Mucosa of stomach (tissue), 1 donor: ENCODE results near the gene LDAF1.
A peak's percentile ranks its signal among the peaks of the same experiment; 100 is the strongest.
"Not testable (repeated sequence)": the region's sequence is repeated elsewhere in the genome, so short reads cannot be mapped to it uniquely, and the experiment has no call there.

ENCODE experiments used
- H3K27me3 ChIP-seq: one replicate; pipeline ENCODE4 v1.7.0; 2013; ENCODE audit warnings: mild to moderate bottlenecking, low read length; ENCODE audit not compliant: control insufficient read depth, insufficient read depth
- H3K36me3 ChIP-seq: one replicate; pipeline ENCODE4 v1.7.0; 2013; ENCODE audit warnings: low read length; ENCODE audit not compliant: control insufficient read depth, insufficient read depth
- H3K4me1 ChIP-seq: one replicate; pipeline ENCODE4 v1.7.0; 2013; ENCODE audit warnings: mild to moderate bottlenecking, low read length; ENCODE audit not compliant: control insufficient read depth, insufficient read depth
- H3K4me3 ChIP-seq: one replicate; pipeline ENCODE4 v1.7.0; 2013; ENCODE audit warnings: low read length
- H3K9ac ChIP-seq: one replicate; pipeline ENCODE4 v1.7.0; 2013; ENCODE audit warnings: mild to moderate bottlenecking, low read length, moderate library complexity
- H3K9me3 ChIP-seq: one replicate; pipeline ENCODE4 v1.7.0; 2013; ENCODE audit warnings: mild to moderate bottlenecking, low read length, moderate library complexity; ENCODE audit not compliant: control insufficient read depth
- donor health status: Pancreatic carcinoma.

The LDAF1 gene

DNA sequence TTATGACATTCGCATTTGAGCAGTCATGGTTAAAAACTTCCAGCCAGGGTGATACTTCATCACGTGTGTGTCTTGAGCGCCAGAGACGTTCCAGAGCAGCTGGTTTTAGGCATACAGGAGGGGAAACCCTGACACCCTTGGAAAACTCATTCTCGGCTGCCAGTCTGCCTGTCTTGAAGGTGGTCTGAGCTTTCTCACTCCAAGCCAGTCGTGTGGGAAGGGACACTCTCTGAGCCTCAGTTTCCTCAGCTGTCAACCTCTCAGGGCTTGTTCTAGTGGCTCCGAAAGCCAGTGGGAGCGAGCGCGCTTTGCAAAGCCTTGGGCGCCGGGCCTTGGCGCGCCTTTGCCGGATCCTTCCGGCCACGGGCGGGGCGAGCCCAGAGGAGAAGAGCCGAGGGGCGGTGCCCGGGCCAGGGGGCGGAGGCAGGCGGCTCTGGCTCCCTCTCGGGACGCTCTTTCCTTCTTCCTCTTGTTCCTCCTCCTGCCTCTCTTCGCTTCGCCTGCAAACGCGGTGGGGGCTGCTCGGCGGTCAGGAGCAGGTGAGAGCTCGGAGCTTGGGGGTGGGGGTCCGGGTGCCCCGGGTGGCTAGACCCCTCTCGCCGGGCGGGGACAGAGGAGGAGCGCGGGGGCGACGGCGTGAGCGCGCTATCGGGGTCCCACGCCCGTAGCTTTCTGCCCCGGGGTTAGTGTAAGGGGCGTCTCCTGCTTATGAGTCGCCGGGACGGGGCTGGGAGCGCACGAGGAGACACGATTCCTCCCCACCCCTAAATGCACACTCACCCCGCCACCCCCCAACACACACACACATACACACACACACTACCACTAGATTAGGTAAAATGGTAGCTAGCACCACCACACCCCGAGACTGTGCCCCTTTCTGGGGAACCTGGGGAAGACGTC is at the start of gene LDAF1:
TSS of gene LDAF1 (plus strand) at position 467 of the 903 bp plus-strand sequence. CDS start 2,509 bp downstream, outside the sequence.
- H3K4me3 ChIP-seq = peak within 1 kb of the TSS; percentile 95
- H3K9ac ChIP-seq = peak within 1 kb of the TSS; percentile 93
- H3K9me3 ChIP-seq = no peaks in the 10 kb centered on the region
- no peaks in the 10 kb centered on the region for H3K27me3 ChIP-seq
- peaks cover 32% of the 10 kb centered on the region for H3K4me1 ChIP-seq
- H3K36me3 ChIP-seq = no peaks in the 10 kb centered on the region

DNA sequence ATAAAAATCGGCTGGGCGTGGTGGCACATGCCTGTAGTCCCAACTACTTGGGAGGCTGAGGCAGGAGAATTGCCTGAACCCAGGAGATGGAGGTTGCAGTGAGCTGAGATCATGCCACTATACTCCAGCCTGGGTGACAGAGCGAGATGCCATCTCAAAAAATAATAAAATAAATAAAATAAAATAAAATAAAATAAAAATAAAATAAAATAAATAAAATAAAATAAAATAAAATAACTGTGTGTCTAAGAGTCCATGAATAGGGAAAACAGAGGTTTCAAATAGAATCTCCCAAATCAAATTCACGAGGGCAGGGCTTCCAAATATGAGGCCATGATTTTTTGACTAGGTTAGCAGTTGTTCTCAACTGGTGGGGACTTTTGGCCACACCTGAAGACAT is 42.9 kb upstream of the LDAF1 start:
- H3K4me3 ChIP-seq, H3K4me1 ChIP-seq, H3K9me3 ChIP-seq, H3K27me3 ChIP-seq, H3K36me3 ChIP-seq, H3K9ac ChIP-seq: not testable (repeated sequence)

DNA sequence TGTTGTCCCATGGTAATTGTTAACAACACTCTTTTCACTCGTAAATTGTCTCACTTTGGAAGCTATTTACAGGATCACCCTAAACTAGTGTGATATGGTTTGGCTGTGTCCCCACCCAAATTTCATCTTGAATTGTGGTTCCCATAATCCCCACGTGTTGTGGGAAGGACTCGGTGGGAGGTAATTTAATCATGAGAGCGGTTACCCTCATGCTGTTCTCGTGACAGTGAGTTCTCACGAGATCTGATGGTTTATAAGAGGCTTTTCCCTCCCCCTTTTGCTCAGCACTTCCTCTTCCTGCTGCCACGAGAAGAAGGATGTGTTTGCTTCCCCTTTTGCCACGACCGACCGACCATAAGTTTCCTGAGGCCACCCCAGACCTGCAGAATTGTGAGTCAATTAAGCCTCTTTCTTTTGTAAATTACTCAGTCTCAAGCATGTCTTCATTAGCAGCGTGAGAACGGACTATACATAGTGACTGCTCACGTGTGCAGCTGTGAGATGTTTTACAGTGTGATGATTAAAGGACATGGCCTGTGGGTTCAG is 42.3 kb upstream of the LDAF1 start:
- H3K4me1 ChIP-seq = no peaks in the 10 kb centered on the region
- no peaks in the 10 kb centered on the region for H3K27me3 ChIP-seq
- no peak overlapping the region for H3K9ac ChIP-seq
- H3K9me3 ChIP-seq = no peaks in the 10 kb centered on the region
- no peaks in the 10 kb centered on the region for H3K36me3 ChIP-seq
- no peak overlapping the region for H3K4me3 ChIP-seq

DNA sequence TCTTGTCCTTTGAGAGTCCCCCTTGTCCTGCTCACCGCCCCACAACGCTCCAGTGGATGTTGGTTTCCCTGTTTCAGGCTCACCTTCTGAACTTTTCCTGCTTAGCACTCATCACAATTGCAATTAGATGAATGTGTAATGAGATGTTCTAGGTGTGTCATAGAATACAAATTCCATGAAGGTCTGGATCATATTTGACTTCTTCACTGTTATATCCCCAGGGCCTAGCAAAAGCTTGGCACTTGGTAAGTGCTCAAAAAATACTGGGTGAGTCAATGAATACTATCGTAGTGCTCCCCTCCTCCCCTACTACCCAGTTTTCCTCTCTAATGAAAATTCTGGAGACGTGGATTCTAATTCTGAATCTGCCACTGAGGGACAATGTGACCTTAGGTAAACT is 40.9 kb upstream of the LDAF1 start:
- no peaks in the 10 kb centered on the region for H3K4me1 ChIP-seq

DNA sequence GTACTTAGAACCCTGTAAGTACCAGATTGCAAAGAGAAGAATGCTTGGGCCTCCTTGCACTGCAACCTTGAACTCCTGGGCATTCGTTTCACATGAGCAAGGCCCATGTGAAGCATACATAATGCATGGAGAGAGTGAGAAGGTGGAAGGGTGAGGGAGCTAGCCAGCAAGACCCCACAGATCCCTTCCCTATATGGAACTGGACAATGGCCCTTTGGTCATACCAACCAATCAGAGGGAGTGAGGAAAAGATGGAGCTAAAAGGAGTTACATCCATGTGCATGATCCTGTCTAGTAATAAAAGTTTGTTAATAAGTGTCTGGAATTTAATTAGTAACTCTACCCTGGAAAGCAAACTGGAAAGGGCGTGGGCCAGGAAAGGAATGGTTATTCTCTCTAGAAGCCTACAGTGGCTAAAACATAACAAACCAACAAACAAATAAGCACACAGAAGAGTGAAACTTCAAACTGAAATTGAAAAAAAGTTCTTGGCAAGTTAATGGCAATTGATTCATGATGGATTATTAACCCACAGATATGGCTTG is 37.4 kb upstream of the LDAF1 start:
- Histone ChIP-seq H3K36me3 (no peaks in the 10 kb centered on the region), H3K9me3 (no peaks in the 10 kb centered on the region), H3K27me3 (no peaks in the 10 kb centered on the region), H3K9ac (no peak overlapping the region), H3K4me1 (no peaks in the 10 kb centered on the region), H3K4me3 (no peak overlapping the region)

More for the DNA sequence above, 40.9 kb upstream of the LDAF1 start:
- Histone ChIP-seq H3K9me3 (no peaks in the 10 kb centered on the region), H3K9ac (no peak overlapping the region), H3K27me3 (no peaks in the 10 kb centered on the region), H3K4me3 (no peak overlapping the region), H3K36me3 (no peaks in the 10 kb centered on the region)

DNA sequence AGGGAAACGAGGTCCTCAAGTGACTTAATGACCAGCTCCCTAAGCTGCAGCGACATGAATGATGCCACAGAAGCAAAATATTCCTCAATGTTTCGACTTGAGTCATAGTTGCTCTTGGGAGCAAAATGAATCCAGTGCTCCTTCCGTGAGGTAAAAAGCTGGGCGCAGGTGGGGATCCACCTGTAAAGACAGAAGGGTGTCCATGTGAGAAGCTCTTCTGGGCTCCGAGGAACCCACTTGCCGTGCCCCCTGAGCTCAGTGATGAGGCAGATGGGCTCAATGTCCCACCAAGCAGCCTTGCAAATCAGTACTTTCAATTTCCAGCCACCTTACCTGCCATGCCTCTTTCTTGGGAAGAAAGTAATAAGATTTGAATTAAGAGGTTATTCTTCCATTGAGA is 33.3 kb upstream of the LDAF1 start:
- Histone ChIP-seq H3K4me1 (no peaks in the 10 kb centered on the region), H3K36me3 (no peaks in the 10 kb centered on the region), H3K9me3 (no peaks in the 10 kb centered on the region), H3K27me3 (no peaks in the 10 kb centered on the region), H3K4me3 (no peak overlapping the region), H3K9ac (no peak overlapping the region)

DNA sequence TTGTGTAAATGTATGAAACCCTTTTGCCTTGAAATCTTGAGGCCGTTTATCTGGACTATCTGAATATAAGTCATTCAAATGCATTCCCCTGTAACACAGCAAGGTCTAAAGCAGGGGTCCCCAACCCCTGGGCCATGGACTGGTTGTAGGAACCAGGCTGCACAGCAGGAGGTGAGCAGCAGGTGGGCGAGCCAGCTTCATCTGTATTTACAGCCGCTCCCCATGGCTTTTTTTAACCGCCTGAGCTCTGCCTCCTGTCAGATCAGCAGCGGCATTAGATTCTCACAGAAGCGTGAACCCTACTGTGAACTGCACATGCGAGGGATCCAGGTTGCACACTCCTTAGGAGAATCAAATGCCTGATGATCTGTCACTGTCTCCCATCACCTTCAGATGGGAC is 32.0 kb upstream of the LDAF1 start:
- Histone ChIP-seq H3K36me3 (no peaks in the 10 kb centered on the region), H3K4me1 (no peaks in the 10 kb centered on the region), H3K27me3 (no peaks in the 10 kb centered on the region), H3K4me3 (no peak overlapping the region), H3K9ac (no peak overlapping the region), H3K9me3 (no peaks in the 10 kb centered on the region)

DNA sequence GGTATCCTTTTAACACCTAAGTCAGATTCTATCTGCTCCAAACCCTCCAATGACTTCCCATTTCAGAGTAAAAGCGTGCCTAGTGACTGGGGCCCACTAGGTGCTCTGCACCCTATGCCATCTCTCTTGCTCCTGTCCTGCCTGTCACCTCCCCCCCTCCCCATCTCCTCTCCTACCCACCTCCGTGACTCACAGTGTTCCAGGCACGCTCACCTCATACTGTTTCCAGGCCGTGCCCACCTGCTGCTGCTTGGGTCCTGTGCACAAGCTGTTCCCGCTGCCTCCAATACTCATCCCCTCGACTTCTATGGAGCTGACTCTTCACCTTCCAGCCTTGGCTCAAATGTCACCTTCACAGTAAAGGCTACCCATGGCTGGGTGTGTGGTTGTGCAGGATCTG is 29.5 kb upstream of the LDAF1 start:
- no peak overlapping the region for H3K4me3 ChIP-seq
- H3K9me3 ChIP-seq = no peaks in the 10 kb centered on the region
- no peaks in the 10 kb centered on the region for H3K4me1 ChIP-seq
- H3K27me3 ChIP-seq = no peaks in the 10 kb centered on the region
- H3K36me3 ChIP-seq = no peaks in the 10 kb centered on the region
- H3K9ac ChIP-seq = no peak overlapping the region

DNA sequence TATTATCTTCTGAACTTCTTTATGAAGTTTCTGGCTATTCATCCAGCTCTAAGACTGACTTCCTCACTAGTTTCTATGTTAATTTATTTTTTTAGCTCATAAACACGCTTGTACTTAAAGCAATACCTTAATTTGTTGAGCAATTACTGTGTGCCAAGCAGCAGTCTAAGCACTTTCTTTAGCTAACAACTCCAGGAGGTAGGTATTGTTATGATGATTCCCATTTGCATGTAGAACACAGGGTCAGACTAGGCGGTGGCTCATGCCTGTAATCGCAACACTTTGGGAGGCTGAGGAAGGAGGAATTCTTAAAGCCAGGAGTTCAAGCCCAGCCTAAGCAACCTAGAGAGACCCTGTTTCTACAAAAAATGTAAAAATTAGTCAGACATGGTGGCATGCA is 27.7 kb upstream of the LDAF1 start:
- H3K36me3 ChIP-seq = no peaks in the 10 kb centered on the region
- no peak overlapping the region for H3K9ac ChIP-seq
- H3K4me1 ChIP-seq = no peaks in the 10 kb centered on the region
- no peaks in the 10 kb centered on the region for H3K27me3 ChIP-seq
- H3K9me3 ChIP-seq = no peaks in the 10 kb centered on the region
- no peak overlapping the region for H3K4me3 ChIP-seq

DNA sequence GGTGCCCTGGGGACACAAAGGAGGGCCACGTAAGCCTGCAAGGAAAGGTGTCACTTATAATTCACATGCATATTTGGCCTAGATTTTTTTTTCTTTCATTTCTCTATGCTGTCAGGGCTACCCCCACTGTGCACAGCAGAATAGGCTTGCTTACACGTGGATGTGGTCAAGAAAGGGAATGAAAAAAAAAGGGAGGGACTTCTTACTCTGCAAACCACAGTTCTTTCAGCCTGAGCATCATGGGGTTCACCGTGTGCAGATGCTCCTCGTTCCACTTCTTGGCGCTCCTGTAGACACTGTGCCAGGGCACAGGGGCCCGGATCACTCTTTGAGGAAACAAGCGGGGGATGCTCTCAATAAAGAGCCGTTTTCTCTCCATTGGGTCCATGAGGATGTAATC is 24.4 kb upstream of the LDAF1 start:
- Histone ChIP-seq H3K9ac (no peak overlapping the region), H3K9me3 (no peaks in the 10 kb centered on the region), H3K4me3 (no peak overlapping the region), H3K36me3 (no peaks in the 10 kb centered on the region), H3K27me3 (no peaks in the 10 kb centered on the region), H3K4me1 (no peaks in the 10 kb centered on the region)

DNA sequence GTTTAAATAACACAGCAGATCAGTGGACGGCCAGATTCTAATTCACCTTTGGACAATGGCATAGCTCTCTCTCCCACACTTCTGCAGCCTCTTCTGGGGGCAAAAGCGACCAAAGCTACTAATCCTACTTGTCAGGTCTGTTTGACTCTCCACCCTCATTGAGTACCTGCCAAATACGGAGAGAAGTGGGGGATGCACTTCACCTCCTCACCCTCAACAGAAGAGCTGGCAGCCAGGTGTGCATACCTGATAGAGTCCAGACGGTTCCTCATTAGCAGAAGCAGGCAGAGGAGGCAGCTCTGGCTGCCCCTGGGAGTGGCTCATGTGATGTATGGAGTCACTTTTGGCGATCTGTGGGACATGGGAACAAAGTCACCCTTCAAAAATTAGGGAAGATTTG is 12.7 kb upstream of the LDAF1 start:
- Histone ChIP-seq H3K9ac (no peak overlapping the region), H3K4me1 (no peaks in the 10 kb centered on the region), H3K27me3 (no peaks in the 10 kb centered on the region), H3K36me3 (no peaks in the 10 kb centered on the region), H3K4me3 (no peak overlapping the region), H3K9me3 (no peaks in the 10 kb centered on the region)

DNA sequence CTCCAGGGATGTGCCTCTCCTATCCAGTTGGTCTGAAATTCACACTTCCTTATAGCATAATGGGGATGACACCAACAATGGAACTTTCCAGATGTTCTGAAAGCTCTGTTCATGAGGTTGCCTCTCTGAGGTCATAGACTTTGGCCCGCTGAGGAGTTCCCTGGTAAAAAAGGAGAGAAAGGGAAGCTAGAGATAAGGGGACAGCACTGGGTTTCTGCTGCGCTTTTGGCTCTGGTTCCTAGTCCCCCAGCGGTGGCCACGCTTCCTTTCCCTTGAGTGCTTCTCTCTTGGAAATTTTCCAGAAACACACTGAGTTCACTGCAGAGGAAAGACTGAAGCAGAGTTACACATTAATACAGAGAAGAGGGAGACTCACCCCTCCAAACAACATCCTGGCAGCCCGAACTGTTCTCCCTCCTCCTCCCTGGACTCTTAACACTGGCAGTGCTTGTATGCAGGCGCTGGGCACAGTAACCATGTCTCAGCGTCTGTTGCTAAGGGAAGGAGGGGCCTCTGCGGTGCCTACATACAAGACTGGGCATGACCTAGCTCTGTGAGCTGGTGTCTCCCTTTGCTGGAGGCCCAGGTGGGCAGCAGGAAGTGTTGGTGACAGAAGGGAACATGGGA is 8.0 kb upstream of the LDAF1 start, which contains the start of gene DNAH3:
TSS of gene DNAH3 (minus strand) at position 472 of the 627 bp plus-strand sequence. CDS start 527 bp downstream, outside the sequence.
- Histone ChIP-seq H3K9me3 (no peaks in the 10 kb centered on the region), H3K36me3 (no peaks in the 10 kb centered on the region), H3K27me3 (no peaks in the 10 kb centered on the region), H3K9ac (no peak within 1 kb of the TSS), H3K4me3 (no peak within 1 kb of the TSS), H3K4me1 (no peaks in the 10 kb centered on the region)
